ENCODE measurements around the gene SPEM3.
A peak's percentile ranks its signal among the peaks of the same experiment; 100 is the strongest.

Gene SPEM3

DNA sequence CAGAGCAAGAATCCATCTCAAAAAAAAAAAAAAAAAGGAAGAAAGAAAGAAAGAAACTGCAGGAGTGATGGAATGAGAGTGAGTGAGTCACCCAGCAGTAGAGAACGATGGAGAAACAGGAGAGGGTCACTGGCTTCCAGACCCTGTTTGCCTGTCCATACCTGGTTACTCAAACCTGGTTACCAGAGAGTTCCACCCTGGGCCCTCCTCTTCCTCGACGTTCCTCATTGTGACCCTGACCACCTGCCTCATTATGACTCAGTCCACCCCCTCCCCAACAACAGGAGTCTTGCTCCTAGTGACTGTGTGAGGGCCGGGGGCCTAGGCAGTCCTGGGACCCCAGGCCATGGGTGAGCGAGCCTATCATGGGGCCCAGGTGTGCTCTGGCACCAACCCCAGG is at the start of gene SPEM3:
Gene SPEM3 (plus strand): TSS at position 301 of the 400 bp plus-strand sequence. CDS start 46 bp downstream, at position 347.
- DNase-seq (ENCODE audit: low spot score), result no peak

DNA sequence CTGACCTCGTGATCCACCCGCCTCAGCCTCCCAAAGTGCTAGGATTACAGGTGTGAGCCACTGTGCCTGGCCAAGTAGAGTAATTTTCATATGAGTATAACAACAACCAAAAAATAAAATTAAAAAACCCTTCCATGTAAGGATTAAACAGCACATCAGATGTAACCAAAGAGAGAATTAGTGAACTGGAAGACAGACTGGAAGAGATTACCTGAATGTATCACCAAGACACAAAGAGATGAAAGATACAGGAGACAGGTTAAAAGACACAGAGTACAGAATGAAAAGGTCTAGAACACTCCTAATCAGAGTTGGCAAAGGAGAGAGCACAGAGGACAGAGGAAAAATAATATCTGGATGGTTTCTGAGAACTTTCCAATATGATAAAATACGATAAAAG is 49.5 kb upstream of the SPEM3 start:
- DNase-seq (ENCODE audit: low spot score), result no peak

DNA sequence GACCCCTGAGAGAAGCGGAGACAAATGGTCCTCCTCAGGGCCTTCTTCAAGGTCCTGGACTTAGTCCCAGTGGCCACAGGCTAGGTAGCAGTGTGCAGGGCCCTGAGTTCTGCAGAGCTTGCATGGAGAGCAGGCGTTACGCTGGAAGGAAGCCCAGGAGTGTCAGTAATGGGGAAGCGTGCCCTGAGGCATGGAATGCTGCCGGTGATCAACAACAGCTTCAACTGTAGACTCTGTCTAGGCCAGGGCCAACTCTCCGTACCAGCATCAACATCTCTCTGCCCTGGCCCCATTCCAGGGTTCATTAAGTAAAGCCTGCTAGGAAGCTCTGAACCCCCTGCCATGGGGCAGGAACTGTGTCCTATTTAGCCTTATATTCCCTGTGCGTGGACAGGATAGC is 48.3 kb upstream of the SPEM3 start:
- no peak for DNase-seq (ENCODE audit: low spot score)

DNA sequence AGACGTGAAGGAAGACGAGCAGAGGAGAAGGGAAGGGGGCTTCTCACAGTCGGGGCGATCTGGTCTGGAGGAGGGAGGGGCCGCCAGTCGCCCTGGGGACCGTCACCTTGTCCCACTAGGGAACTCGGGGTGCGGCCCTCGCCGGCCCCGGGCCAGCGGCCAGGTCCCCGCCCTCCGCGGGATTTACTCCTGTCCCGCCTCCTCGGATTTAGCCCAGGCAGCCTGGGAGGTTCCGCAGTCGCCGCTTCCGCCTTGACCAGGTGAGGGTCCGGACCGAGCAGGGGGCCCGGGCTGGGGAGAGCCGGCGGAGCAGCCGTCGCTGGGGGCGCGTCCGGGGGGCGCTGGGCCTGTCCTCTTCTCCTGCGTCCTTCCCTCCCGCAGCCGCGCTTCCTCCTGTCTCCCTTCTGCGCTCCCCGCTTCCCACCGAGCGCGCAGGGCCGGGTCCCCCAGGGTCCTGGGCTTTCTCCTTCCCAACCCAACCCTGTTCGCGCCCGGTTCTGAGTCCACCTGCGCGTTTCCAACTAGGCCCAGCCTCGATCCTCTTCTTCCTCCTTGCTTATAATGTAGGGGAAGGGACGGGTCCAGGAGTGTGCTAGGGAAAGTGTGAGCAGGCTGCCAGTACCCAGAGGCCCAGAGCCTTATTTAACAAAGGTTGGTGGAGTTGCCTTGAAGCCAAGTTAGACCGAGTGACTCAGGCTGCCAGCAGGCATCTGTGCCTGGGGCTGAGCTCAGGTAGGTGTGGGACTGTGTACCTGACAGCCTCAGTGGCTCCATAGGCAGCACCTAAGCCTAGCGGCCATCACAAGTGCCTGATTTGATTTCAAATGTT is 47.6 kb upstream of the SPEM3 start, which contains the start of gene TNK1:
Gene TNK1 (plus strand): TSS at position 235 of the 829 bp plus-strand sequence. CDS start 1,838 bp downstream, outside the sequence.
- DNase-seq (ENCODE audit: low spot score), result peak; percentile 66

DNA sequence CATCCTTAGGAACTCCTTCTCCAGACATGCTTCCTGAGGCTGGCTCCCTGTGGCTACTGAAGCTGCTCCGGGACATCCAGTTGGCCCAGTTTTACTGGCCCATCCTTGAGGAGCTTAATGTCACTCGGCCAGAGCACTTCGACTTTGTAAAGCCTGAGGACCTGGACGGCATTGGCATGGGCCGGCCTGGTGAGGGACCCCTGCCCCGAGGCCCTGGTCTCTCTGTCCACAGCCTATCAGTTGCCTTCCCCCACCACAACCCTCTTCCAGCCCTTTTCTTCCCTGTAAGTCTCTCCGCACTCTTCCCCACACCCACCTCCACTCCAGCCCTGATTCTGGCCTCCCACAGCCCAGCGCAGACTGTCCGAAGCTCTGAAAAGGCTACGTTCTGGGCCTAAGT is 45.8 kb upstream of the SPEM3 start:
- no peak for DNase-seq (ENCODE audit: low spot score)

DNA sequence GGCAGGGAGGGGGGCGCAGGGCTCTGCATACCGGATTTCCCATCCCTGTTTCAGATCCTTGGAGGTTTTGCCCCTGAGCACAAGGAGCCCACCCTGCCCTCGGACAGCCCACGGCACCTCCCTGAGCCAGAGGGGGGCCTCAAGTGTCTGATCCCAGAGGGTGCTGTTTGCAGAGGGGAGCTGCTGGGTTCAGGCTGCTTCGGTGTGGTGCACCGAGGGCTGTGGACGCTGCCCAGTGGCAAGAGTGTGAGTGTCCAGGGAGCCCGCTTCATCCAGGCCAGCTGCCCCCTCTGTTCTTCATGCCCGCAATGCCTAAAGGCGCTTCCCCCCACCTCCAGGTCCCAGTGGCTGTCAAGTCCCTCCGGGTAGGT is 45.3 kb upstream of the SPEM3 start:
- no peak for DNase-seq (ENCODE audit: low spot score)

DNA sequence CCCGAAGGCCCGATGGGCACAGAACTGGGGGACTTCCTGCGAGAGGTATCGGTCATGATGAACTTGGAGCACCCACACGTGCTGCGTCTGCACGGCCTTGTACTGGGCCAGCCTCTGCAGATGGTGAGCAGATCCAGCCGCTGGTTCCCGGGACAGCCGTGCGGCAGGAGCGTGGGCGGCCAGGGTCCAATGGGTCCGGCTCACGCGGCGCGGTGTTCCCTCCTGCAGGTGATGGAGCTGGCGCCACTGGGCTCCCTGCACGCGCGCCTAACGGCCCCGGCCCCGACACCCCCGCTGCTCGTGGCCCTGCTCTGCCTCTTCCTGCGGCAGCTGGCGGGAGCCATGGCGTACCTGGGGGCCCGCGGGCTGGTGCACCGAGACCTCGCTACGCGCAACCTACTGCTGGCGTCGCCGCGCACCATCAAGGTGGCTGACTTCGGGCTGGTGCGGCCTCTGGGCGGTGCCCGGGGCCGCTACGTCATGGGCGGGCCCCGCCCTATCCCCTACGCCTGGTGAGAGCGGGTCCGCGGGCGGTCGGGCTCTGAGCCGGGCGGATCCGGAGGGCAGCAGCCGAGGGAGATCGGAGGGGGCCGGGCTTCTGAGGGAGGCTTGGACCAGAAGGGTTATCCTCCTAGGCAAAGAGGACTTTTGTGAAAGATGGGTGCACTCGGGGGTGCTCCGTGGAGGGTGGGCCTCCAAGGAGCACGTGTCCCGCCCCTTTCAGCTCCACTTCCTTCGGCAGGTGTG is 44.7 kb upstream of the SPEM3 start:
- no peak for DNase-seq (ENCODE audit: low spot score)

DNA sequence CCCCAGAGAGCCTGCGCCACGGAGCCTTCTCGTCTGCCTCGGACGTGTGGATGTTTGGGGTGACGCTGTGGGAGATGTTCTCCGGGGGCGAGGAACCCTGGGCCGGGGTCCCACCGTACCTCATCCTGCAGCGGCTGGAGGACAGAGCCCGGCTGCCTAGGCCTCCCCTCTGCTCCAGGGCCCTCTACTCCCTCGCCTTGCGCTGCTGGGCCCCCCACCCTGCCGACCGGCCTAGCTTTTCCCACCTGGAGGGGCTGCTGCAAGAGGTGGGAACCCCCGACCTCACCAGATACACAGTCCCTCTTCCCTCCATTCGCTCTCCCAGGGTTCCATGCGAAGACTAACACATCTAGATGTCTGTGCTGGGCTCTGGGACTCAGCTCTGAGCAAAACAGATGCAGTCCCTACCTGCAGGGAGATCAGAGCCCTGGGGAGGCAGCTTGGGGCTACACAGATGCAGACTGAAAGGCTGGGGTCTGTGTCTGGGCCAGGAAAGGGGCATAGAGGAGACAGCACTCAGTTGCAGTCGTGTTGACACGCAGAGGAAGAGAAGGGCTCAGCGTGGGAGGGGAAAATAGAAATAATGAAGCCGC is 44.1 kb upstream of the SPEM3 start:
- no peak for DNase-seq (ENCODE audit: low spot score)

DNA sequence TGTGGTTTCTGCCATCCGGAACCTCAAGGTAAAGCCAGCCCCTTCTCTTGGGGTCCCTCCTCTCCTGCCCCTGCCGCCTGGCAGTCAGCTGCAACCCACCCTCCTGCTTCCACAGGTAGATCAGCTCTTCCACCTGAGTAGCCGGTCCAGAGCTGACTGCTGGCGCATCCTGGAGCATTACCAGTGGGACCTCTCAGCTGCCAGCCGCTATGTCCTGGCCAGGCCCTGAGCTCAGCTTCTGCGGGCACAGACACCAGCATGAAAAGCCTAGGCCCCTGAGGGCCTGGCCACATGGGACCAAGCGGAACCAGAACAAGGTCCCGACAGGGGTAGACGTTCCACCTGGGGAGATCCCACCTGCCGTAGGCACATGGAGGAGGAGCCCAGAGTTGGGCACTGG is 39.8 kb upstream of the SPEM3 start:
- no peak for DNase-seq (ENCODE audit: low spot score)

DNA sequence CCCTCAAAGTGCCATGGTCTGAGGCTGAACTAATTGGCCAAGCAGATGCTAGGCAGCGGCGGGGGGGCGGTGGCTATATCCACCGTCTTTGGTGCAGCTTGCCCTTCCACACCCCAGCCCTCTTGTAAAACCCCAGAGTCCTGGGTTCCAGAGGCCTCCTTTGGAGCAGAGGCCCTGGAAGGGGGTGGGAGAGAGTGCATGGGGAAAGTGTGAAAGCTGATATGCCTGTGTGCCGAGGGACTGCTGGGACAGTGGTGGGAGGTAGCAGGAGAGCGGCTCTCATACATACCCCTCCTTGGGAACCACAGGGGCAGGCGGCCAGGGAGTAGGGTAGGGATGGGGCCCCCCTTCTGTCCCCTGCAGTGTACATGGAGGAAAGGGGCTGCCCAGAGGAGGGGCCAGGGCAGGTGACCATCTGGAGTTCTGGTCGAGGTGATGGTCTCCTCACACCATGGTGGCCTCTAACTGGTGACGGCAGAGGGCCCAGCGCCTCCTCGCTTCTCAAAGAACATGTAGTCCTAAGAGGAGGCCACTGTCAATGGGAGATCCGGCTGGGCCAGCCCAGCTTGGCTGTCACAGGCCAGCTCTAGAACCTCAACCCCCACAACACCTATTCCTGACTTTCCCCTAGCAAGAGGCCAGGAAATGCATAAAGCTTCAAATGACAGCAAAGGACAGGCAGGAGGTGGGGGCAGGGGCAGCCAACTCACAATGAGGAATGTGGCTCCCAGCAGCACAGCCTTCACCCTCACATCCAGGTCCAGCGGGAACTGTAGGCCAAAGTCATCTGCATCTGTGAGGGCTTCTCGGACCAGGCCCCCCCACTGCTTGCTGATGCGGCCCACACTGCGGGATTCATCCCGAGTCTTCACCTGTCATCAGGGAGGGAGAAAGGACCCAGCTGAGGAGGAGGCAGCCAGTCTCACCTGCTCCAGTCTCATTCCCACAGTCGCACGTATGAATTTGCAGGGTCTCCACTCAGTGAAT is 38.4 kb upstream of the SPEM3 start:
- DNase-seq (ENCODE audit: low spot score), result no peak

DNA sequence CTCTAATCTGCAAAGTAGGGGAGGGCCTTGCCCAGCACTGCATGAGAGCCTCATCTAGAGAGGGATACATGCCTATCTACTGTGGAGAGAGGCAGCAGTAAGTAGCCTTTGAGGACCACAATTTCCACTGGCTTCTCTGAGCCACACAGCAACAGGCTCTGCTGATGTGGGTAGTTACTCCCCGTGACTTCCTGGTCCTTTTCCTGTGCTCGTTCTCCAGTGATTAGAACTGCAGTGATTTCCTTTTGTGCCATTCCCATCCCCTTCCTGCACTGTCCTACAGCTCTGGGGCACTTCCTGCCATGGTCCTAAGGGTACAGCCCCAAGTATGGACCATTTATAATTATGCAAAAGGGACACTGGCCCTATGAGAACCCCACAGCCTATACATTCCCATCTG is 37.4 kb upstream of the SPEM3 start:
- no peak for DNase-seq (ENCODE audit: low spot score)

DNA sequence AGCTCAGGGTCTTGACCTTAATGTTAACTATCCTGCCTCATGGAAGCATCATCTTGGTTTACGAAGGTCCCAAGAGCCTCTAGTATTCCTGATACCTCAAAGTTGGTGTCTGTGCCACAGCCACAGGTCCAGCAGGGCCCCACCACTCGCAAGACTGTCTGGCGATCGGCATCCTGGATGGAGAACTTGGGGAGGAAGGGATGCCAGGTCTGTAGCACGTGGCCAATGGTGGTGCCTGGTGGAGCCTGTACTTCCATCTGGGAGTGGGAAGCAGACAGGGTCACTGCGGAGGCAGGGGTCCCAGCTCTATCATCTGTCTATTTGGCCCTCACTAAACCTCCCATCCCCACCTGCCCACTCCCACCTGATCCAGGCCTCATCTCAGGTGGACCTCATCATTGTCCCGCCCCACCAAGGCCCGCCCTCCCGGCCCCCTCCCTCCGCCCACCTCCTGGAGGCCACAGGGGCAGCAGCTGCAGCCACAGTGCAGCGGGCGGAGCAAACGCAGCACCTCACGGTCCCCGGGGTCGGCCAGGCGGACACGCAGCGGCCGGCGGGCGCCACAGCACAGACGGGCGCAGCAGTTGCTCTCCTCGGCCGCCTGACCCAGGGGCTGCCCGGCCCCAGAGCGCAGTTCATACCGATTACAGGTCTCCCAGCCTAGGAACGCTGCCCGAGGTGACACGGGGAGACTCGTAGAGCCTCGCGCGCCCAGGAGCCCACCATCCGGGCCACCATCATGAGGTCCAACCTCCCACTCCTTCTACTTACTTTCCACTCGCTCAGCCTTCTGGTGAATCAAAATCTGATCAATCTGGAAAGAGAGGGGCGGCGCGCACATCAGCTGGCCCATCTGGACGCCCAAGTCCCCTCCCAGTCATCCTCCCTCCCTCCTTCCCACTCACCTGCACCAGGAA is 35.7 kb upstream of the SPEM3 start:
- DNase-seq (ENCODE audit: low spot score), result no peak

DNA sequence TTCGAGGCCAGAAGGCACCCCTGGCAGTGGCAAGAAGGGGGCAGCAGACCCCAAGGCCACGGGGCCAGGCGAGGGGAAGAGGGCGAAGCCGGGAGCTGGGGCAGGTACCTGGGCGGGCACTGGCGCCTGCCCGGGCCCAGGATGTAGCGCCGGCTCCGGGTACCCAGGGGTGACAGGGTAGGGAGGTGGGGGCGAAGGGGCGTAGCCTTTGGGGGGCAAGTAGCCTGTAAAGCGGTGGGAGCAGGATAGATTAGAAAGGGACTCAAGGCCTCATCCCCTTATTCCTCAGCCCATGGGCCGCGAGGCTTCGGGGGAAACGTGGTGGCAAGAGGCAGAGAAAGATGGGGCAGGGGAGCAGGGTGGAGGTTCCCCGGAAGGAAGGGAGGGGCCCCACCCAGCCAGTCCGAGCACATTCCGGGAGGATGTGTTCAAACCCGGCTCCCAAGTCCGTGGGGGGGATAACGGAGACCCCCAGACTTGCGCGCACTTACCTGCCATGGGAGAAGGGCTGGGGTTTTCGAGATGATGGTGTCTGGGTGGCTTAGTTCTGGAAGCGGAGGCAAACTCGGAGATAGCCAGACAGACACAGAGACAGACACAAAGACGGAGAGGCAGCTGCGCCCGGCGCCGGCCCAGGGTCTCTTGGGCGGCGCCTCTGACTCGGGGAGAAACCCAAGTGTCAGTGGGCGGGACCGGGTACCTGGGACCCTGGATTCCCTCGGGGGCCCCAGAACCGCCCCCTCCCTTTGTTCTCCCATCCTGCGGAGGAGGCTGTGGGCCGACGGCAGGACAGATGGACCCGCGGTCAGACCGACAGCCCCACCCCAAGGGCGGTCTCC is 34.8 kb upstream of the SPEM3 start:
- peak; percentile 40 for DNase-seq (ENCODE audit: low spot score)

DNA sequence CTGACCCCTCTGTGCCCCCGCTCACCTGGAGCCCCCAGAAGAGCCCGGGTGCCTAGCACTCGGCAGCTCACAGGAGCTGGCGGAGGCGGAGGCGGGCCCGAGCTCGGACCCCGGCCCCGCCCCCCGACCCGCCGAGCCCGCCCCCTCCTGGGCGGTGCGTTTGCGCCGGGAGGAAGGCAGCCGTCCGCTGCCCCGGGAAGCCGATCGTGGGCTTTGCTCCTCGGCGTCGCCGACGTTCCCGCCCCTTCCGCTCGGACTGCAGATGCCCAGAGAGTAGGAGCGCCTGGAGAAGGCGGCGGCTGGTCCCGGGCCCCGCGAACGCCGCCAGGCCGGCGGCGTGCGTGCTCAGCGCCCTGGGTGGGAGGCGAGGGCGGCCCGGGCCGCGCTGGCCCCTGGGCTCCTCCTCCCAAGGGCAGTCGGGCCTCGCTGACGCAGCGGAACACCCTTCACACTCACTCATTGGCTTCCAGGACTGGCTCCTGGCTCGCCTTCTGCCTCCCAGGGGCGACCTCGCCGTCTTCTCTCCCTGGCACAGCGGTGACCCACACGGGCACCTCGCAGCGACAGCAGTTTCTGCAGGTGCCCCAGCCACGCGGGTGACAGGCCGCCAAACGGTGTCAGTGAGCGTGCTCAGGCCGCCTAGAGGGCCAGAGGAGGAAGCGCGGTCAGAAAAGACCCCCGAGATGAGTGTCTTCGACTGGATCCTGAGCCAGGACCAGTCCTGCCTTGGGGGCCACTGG is 34.0 kb upstream of the SPEM3 start, which contains the start of gene PLSCR3:
Gene PLSCR3 (minus strand): TSS at position 74 of the 740 bp plus-strand sequence. CDS start 415 bp downstream, outside the sequence.
- peak; percentile 86 for DNase-seq (ENCODE audit: low spot score)

DNA sequence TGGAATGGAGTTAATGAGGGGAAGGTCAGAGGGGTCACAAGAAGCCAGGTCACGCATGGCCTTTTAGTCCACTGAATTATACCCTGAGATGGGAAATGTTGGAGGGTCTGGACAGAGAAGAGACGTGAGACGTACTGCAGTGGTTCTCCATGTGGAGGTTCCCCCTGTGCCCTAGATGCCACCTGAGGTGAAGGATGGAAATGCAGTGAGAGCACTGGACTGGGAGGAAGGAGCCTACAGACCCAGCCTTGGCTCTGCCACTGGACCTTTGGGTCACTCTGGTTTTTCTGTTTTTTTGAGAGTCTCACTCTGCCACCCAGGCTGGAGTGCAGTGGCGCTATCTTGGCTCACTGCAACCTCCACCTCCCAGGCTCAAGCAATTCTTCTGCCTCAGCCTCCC is 32.5 kb upstream of the SPEM3 start:
- DNase-seq (ENCODE audit: low spot score), result no peak

DNA sequence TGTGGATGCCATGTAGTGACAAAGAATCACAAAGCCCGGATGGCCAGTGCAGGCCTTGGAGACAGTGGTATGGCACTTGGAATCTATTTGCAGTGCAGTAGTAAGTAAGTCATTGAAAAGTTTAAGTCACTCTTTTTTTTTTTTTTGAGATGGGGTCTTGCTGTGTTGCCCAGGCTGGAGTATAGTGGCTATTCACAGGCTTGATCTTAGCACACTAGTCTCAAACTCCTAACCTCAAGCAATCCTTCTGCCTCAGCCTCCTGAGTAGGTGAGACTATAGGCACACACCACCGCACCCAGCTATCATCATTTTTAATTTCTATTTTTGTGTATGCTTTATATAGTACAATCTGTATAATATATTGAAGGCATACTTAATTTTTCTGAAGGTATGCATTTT is 30.0 kb upstream of the SPEM3 start:
- DNase-seq (ENCODE audit: low spot score), result no peak

DNA sequence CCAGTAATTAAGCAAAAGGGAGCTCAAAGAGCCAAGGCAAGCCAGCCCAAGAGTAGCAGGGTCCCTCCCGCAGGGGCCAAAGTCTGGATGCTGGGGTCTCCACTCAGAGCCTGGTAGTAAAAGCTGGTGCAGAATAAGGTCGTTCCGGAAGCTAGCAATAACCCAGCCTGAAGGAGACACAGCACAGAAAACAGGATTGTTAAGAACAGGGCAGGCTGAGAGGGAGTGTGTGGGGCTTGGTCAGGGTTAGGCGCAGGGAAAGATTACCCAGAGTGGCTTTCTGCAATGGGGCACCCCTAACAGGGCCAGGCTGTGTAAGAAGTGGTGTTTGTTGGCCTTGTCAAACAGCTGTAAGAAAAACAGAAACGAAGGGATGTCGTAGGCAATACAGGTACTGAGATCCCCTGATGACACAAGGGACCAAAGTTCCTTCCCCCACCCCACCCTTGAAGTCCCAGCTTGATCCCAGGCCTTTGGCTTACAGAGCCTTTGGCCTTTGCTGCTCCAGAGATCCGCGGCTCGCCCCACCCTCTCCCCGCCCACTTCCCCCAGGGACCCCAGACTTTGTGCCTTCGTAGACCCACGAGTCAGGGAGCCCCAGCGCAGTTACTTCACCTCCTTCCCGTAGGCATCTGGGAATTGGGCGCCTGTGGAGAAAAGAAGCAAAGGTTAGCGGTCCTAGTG is 25.5 kb upstream of the SPEM3 start:
- no peak for DNase-seq (ENCODE audit: low spot score)

DNA sequence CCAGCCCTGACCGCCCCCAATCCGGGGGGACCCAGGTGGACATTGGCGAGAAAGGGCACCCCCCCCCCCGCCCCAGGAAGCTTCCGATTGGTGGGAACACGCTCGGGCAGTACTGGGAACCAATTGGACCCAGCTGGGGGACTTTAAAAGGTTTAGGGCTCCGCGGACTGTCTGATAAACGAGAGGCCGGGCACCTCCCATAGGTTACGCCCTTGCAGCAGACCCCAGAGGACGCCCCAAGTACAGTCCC is 25.0 kb upstream of the SPEM3 start:
- DNase-seq (ENCODE audit: low spot score), result no peak
